ENCODE data around the gene GALNT17. TPM values are rescaled to one million over a fixed set of nuclear protein-coding genes. Genes with fewer than 3 reads are reported as not detected.

GALNT17 gene
- total RNA-seq, 1 donor from 2014 or later, result 0.12 TPM

GRCh38 chr7:71303566-71303965, 171.6 kb downstream of the GALNT17 start:
- H3K4me3 ChIP-seq (ENCODE audit: low read depth, low read length), result no peak overlapping the region
- no peak for DNase-seq (ENCODE audit: low read depth)
- no peak for TF ChIP-seq CTCF (conservative IDR thresholded peaks at IDR 0.05; ENCODE audit: low read depth, low read length)

DNA sequence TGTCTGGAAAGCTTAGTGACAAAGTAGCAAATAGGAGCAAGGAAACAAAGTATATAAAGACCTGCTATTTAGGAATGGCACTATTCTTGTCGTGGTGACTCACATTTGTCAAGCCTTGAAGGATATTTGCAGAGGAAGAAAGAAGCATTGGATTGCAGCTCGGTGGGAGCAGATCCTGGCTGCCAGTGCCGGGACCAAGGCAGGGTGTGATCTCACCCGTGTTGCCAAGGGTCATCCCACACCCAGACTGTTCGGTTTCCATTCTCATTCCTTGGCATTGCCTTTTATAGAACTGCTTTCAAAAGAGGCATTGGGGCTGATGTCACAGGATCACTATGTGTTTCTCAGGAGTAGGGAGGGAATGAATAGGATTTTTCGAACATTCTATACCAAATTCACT, 176.2 kb downstream of the GALNT17 start:
- H3K4me3 ChIP-seq (ENCODE audit: low read depth, low read length), result no peak overlapping the region
- TF ChIP-seq CTCF (conservative IDR thresholded peaks at IDR 0.05; ENCODE audit: low read depth, low read length), result no peak
- no peak for DNase-seq (ENCODE audit: low read depth)

GRCh38 chr7:71311576-71311975, 179.6 kb downstream of the GALNT17 start:
- no peak overlapping the region for H3K4me3 ChIP-seq (ENCODE audit: low read depth, low read length)
- DNase-seq (ENCODE audit: low read depth), result no peak
- no peak for TF ChIP-seq CTCF (conservative IDR thresholded peaks at IDR 0.05; ENCODE audit: low read depth, low read length)

- no peak overlapping the region for H3K4me3 ChIP-seq (ENCODE audit: low read depth, low read length)
- no peak for DNase-seq (ENCODE audit: low read depth)
- no peak for TF ChIP-seq CTCF (conservative IDR thresholded peaks at IDR 0.05; ENCODE audit: low read depth, low read length)
These were observed 181.0 kb downstream of the GALNT17 start for GRCh38 chr7:71312755-71313490.

GRCh38 chr7:71313553-71313952, 181.6 kb downstream of the GALNT17 start:
- no peak for DNase-seq (ENCODE audit: low read depth)
- no peak overlapping the region for H3K4me3 ChIP-seq (ENCODE audit: low read depth, low read length)
- no peak for TF ChIP-seq CTCF (conservative IDR thresholded peaks at IDR 0.05; ENCODE audit: low read depth, low read length)

DNA sequence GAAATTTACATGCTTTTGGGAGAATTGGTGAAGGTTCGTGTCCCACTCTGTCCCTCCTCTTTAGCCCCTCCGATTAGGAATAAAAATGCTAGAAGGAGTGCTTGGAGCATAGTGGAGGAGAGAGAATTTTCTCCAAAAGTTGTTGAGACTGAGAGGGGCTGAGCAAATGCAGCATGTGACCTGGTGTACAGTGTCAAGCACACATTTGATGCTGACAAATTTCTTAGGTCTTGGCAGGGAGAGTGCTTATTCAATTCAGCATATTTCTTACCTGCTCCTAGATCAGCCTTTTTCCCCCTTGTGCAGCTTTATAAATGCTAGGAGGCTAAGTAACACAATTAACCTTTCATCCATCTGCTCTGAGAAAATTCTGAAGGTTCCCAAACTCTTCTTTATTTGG, 189.0 kb downstream of the GALNT17 start:
- TF ChIP-seq CTCF (conservative IDR thresholded peaks at IDR 0.05; ENCODE audit: low read depth, low read length), result no peak
- no peak overlapping the region for H3K4me3 ChIP-seq (ENCODE audit: low read depth, low read length)
- DNase-seq (ENCODE audit: low read depth), result no peak

DNA sequence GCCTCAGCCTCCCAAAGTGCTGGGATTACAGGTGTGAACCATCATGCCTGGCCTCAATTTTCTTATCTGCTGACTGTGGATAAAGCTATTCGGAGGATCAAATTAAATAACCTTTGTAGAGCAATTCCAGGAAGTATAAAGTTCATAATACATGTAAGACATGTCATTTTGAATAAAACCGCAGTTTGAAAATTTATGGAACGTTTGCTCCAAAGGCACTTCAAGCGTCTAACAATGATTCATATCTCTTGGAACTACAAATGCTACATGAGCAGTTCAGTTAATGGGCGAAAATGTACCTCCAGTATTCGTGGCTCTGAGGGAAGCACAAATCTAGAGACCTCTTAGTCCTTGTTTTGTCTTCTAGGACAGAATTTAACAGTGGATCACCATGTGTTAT, 190.3 kb downstream of the GALNT17 start:
- TF ChIP-seq CTCF (conservative IDR thresholded peaks at IDR 0.05; ENCODE audit: low read depth, low read length), result no peak
- no peak overlapping the region for H3K4me3 ChIP-seq (ENCODE audit: low read depth, low read length)
- no peak for DNase-seq (ENCODE audit: low read depth)
